ENCODE data around the gene SLC34A3.

Gene SLC34A3

GRCh38 chr9:137198051-137198901, 32.4 kb upstream of the SLC34A3 start:
- ATAC-seq = no peak

- no peak for ATAC-seq
Observed at GRCh38 chr9:137198902-137199283, 31.8 kb upstream of the SLC34A3 start.

GRCh38 chr9:137199411-137200121, 31.1 kb upstream of the SLC34A3 start:
- no peak for ATAC-seq

- ATAC-seq = peak; percentile 96 to 98
Observed at GRCh38 chr9:137200311-137201204, 30.1 kb upstream of the SLC34A3 start, which contains the start of gene TPRN. Gene TPRN (minus strand): TSS chr9:137200741. CDS start chr9:137200711, 30 bp downstream.

GRCh38 chr9:137201205-137201868, 29.4 kb upstream of the SLC34A3 start:
- no peak for ATAC-seq

GRCh38 chr9:137202966-137203365, 27.7 kb upstream of the SLC34A3 start:
- ATAC-seq = no peak

GRCh38 chr9:137204731-137205125, 26.0 kb upstream of the SLC34A3 start:
- no peak for ATAC-seq

- peak; percentile 45 to 61 for ATAC-seq
Observed at GRCh38 chr9:137205126-137206069, 25.3 kb upstream of the SLC34A3 start, which contains the start of the genes NDOR1 and TMEM203. Gene NDOR1 (plus strand): TSS chr9:137205700. CDS start chr9:137205778, 78 bp downstream. Gene TMEM203 (minus strand): TSS chr9:137205648. CDS start chr9:137205414, 234 bp downstream.

- no peak for ATAC-seq
Observed at GRCh38 chr9:137206602-137207001, 24.1 kb upstream of the SLC34A3 start.

- no peak for ATAC-seq
Observed at GRCh38 chr9:137211532-137211931, 19.2 kb upstream of the SLC34A3 start.

GRCh38 chr9:137212520-137212919, 18.2 kb upstream of the SLC34A3 start:
- ATAC-seq = no peak

- no peak for ATAC-seq
Observed at GRCh38 chr9:137213160-137214060, 17.3 kb upstream of the SLC34A3 start.

- ATAC-seq = no peak
Observed at GRCh38 chr9:137214620-137215019, 16.1 kb upstream of the SLC34A3 start.

GRCh38 chr9:137215196-137215986, 15.3 kb upstream of the SLC34A3 start:
- no peak for ATAC-seq

- ATAC-seq = no peak
Observed at GRCh38 chr9:137216188-137216965, 14.3 kb upstream of the SLC34A3 start.

- ATAC-seq = no peak
Observed at GRCh38 chr9:137217276-137218211, 13.2 kb upstream of the SLC34A3 start.

GRCh38 chr9:137218212-137218753, 12.4 kb upstream of the SLC34A3 start:
- ATAC-seq = no peak

All from activated CD4-positive, CD25-positive, alpha-beta regulatory T cell treated with anti-CD3 and anti-CD28 coated beads, Interleukin-2, amount 50 U/mL, for 24 hours (primary cell).